Measurements from ENCODE around the gene CLMN.

CLMN gene

GRCh38 chr14:95258754-95259593 is 60.7 kb downstream of the CLMN start:
- no peak for DNase-seq

GRCh38 chr14:95258156-95258555 is 61.6 kb downstream of the CLMN start:
- DNase-seq, result no peak

- no peak for DNase-seq
These were observed 62.2 kb downstream of the CLMN start for GRCh38 chr14:95257521-95257920.

- no peak for DNase-seq
These were observed 63.0 kb downstream of the CLMN start for GRCh38 chr14:95256776-95257060.

GRCh38 chr14:95256002-95256775 is 63.5 kb downstream of the CLMN start:
- DNase-seq, result no peak

- no peak for DNase-seq
These were observed 64.2 kb downstream of the CLMN start for GRCh38 chr14:95255487-95255886.

GRCh38 chr14:95255013-95255412 is 64.7 kb downstream of the CLMN start:
- no peak for DNase-seq

- DNase-seq, result no peak
These were observed 65.4 kb downstream of the CLMN start for GRCh38 chr14:95254288-95254687.

- no peak for DNase-seq
These were observed 66.6 kb downstream of the CLMN start for GRCh38 chr14:95253039-95253630.

- DNase-seq, result no peak
These were observed 67.5 kb downstream of the CLMN start for GRCh38 chr14:95252219-95252618.

- no peak for DNase-seq
These were observed 68.8 kb downstream of the CLMN start for GRCh38 chr14:95250936-95251335.

- no peak for DNase-seq
These were observed 69.5 kb downstream of the CLMN start for GRCh38 chr14:95250140-95250769.

GRCh38 chr14:95248432-95248831 is 71.3 kb downstream of the CLMN start:
- no peak for DNase-seq

GRCh38 chr14:95246870-95247269 is 72.8 kb downstream of the CLMN start:
- DNase-seq, result no peak

- no peak for DNase-seq
These were observed 74.4 kb downstream of the CLMN start for GRCh38 chr14:95245334-95245733.

- DNase-seq, result no peak
These were observed 75.1 kb downstream of the CLMN start for GRCh38 chr14:95244587-95244986.

- DNase-seq, result no peak
These were observed 76.8 kb downstream of the CLMN start for GRCh38 chr14:95242870-95243269.

- DNase-seq, result no peak
These were observed 78.6 kb downstream of the CLMN start for GRCh38 chr14:95240859-95241813.

- no peak for DNase-seq
These were observed 81.0 kb downstream of the CLMN start for GRCh38 chr14:95238487-95239298.

- no peak for DNase-seq
These were observed 81.8 kb downstream of the CLMN start for GRCh38 chr14:95237958-95238340.

Data from SHP77 treated with DMSO at 0.1 percent for 48 hours (cell line).